Measurements from ENCODE around the gene LCTL. TPM values are rescaled to one million over a fixed set of nuclear protein-coding genes. Genes with fewer than 3 reads are reported as not detected.

Gene LCTL
- total RNA-seq, 1 experiment from 2014 or later, result not detected

- no peak for TF ChIP-seq TCF7L2 (IDR thresholded peaks at IDR 0.05; ENCODE audit: low read depth, low read length)
- TF ChIP-seq CTCF (IDR thresholded peaks at IDR 0.05), result no peak
- no peak for TF ChIP-seq POLR2AphosphoS5 (IDR thresholded peaks at IDR 0.05; ENCODE audit: low read depth, low read length)
- no peak for TF ChIP-seq SIN3A (IDR thresholded peaks at IDR 0.05; ENCODE audit: borderline replicate concordance, insufficient read depth, low read depth, low read length)
- no peak for TF ChIP-seq REST (IDR thresholded peaks at IDR 0.05; ENCODE audit: insufficient read depth in 1 of 2, low read depth in 2 of 2, low read length in 1 of 2)
- ChIA-PET CTCF (no interaction called here), POLR2A (no interaction called here)
- ATAC-seq (no peak), DNase-seq (ENCODE audit: low read depth, low spot score) (no peak)
- H3K4me1 ChIP-seq (ENCODE audit: control insufficient read depth, insufficient read depth, low read length), result peaks cover 5% of the 10 kb centered on the region; the same call in 1 of the 2 replicates
- no TSS peak for BruUV-seq (replicated peaks)
- H3K36me3 ChIP-seq (ENCODE audit: control insufficient read depth, insufficient read depth, low read length), result no peaks in the 10 kb centered on the region
- H3K9me3 ChIP-seq (ENCODE audit: control insufficient read depth, insufficient read depth, low read depth, low read length), result no peaks in the 10 kb centered on the region
- intact Hi-C loops (cut with micrococcal nuclease; ENCODE audit: unreplicated experiment), result no loop called here
- H3K27ac ChIP-seq (ENCODE audit: low read length), result no peak overlapping the region
- no peaks in the 10 kb centered on the region for H3K27me3 ChIP-seq (ENCODE audit: control insufficient read depth, insufficient read depth, low read length)
- no peak overlapping the region for H3K4me3 ChIP-seq (ENCODE audit: low read depth in 2 of 2, low read length in 2 of 2)
- in situ Hi-C loops (cut with HindIII; ENCODE audit: low pct_unique_long_range_greater_than_20kb, low sequenced_read_pairs), result no loop called here
These were observed 4.5 kb upstream of the LCTL start for GRCh38 chr15:66570327-66570726.

GRCh38 chr15:66569461-66570137, 3.8 kb upstream of the LCTL start:
- Histone ChIP-seq H3K27ac (ENCODE audit: low read length) (no peak overlapping the region), H3K4me3 (ENCODE audit: low read depth in 2 of 2, low read length in 2 of 2) (no peak overlapping the region), H3K4me1 (ENCODE audit: control insufficient read depth, insufficient read depth, low read length) (peaks cover 7% of the 10 kb centered on the region; the same call in 1 of the 2 replicates), H3K27me3 (ENCODE audit: control insufficient read depth, insufficient read depth, low read length) (no peaks in the 10 kb centered on the region), H3K9me3 (ENCODE audit: control insufficient read depth, insufficient read depth, low read depth, low read length) (no peaks in the 10 kb centered on the region), H3K36me3 (ENCODE audit: control insufficient read depth, insufficient read depth, low read length) (no peaks in the 10 kb centered on the region)
- no TSS peak for BruUV-seq (replicated peaks)
- ChIA-PET CTCF (no interaction called here), POLR2A (no interaction called here)
- DNase-seq (ENCODE audit: low read depth, low spot score) (no peak), ATAC-seq (no peak)
- intact Hi-C loops (cut with micrococcal nuclease; ENCODE audit: unreplicated experiment), result no loop called here
- in situ Hi-C loops (cut with HindIII; ENCODE audit: low pct_unique_long_range_greater_than_20kb, low sequenced_read_pairs), result no loop called here
- no peak for TF ChIP-seq REST (IDR thresholded peaks at IDR 0.05; ENCODE audit: insufficient read depth in 1 of 2, low read depth in 2 of 2, low read length in 1 of 2)
- no peak for TF ChIP-seq SIN3A (IDR thresholded peaks at IDR 0.05; ENCODE audit: borderline replicate concordance, insufficient read depth, low read depth, low read length)
- no peak for TF ChIP-seq CTCF (IDR thresholded peaks at IDR 0.05)
- TF ChIP-seq TCF7L2 (IDR thresholded peaks at IDR 0.05; ENCODE audit: low read depth, low read length), result no peak
- no peak for TF ChIP-seq POLR2AphosphoS5 (IDR thresholded peaks at IDR 0.05; ENCODE audit: low read depth, low read length)
